ENCODE data around the gene GPRIN1. TPM values are rescaled to one million over a fixed set of nuclear protein-coding genes. Genes with fewer than 3 reads are reported as not detected.
A peak's percentile ranks its signal among the peaks of the same experiment; 100 is the strongest.

The GPRIN1 gene
- total RNA-seq, 1 donor from 2014 or later, result 3.2 TPM

DNA sequence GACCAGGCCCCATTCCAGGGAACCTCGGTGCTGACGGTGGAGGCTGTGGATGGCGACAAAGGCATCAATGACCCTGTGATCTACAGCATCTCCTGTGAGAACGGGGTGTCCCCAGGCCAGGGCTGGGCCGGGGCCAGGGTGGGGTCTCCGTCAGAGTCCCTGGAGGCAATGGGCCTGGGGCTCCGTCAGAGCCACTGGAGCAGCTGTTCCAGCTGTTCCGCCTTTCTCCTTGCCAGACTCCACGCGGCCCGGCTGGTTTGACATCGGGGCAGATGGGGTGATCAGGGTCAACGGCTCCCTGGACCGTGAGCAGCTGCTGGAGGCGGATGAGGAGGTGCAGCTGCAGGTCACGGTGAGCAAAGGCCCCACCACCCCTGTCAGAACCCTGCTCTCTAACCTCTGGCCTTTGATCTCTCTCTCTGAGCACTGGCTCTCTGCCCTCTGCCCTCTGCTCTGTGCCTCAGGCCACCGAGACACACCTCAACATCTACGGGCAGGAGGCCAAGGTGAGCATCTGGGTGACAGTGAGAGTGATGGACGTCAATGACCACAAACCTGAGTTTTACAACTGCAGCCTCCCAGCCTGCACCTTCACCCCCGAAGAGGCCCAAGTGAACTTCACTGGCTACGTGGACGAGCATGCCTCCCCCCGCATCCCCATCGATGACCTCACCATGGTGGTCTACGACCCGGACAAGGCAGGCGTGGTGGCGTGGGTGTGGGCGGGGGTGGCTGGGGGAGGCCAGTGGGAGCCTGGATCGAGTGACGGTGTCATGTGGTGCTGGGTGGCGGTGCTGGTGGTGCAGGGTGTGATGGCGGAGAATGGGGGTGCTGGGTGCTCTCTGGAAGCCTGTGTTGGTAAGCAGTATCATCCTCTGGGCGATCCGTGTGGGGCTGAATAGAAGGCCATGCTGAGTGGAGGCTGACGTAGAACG is 34.2 kb downstream of the GPRIN1 start:
- H3K36me3 Mint-ChIP-seq (ENCODE audit: low read depth), result no peaks in the 10 kb centered on the region
- H3K27ac Mint-ChIP-seq, result no peak overlapping the region
- CTCF ChIA-PET, result interaction anchor here (1.1 to 1.2 kb wide), 2 partner anchors 7 to 55 kb away, joined by 3 to 4 read pairs; partner anchors contain the start of genes EIF4E1B and SNCB
- intact Hi-C loops (cut with micrococcal nuclease), result loop anchor here (2.0 to 5.0 kb wide), 3 partner anchors 21 to 848 kb away; no protein-coding TSS in a partner anchor
- DNase-seq, result no peak
- no peak overlapping the region for H3K4me3 Mint-ChIP-seq
- peaks cover 13% of the 10 kb centered on the region for H3K4me1 Mint-ChIP-seq
- H3K27me3 Mint-ChIP-seq, result peaks cover 8% of the 10 kb centered on the region
- H3K9me3 Mint-ChIP-seq, result no peaks in the 10 kb centered on the region
- ATAC-seq (ENCODE audit: low read depth), result no peak
- POLR2A ChIA-PET, result no interaction called here
- TF ChIP-seq CTCF (IDR thresholded peaks at IDR 0.05), result no peak

- peaks cover 8% of the 10 kb centered on the region for H3K27me3 Mint-ChIP-seq
- no peaks in the 10 kb centered on the region for H3K36me3 Mint-ChIP-seq (ENCODE audit: low read depth)
- ATAC-seq (ENCODE audit: low read depth) (no peak), DNase-seq (no peak)
- no peak for TF ChIP-seq CTCF (IDR thresholded peaks at IDR 0.05)
- no peak overlapping the region for H3K27ac Mint-ChIP-seq
- intact Hi-C loops (cut with micrococcal nuclease), result loop anchor here (2.0 to 5.0 kb wide), 3 partner anchors 22 to 848 kb away; no protein-coding TSS in a partner anchor
- ChIA-PET POLR2A (no interaction called here), CTCF (interaction anchor here (1.1 to 1.2 kb wide), 3 partner anchors 8 to 523 kb away, joined by 3 to 4 read pairs (median 3); partner anchors contain the start of genes EIF4E1B and SNCB)
- H3K4me1 Mint-ChIP-seq, result peaks cover 13% of the 10 kb centered on the region
- no peak overlapping the region for H3K4me3 Mint-ChIP-seq
- no peaks in the 10 kb centered on the region for H3K9me3 Mint-ChIP-seq
These were observed 34.9 kb downstream of the GPRIN1 start for GRCh38 chr5:176575066-176575465.

- Mint-ChIP-seq H3K4me3 (no peak overlapping the region), H3K27me3 (peaks cover 8% of the 10 kb centered on the region), H3K4me1 (peaks cover 13% of the 10 kb centered on the region), H3K36me3 (ENCODE audit: low read depth) (no peaks in the 10 kb centered on the region), H3K27ac (no peak overlapping the region), H3K9me3 (no peaks in the 10 kb centered on the region)
- ChIA-PET CTCF (interaction anchor here (0.8 to 1.9 kb wide), 7 partner anchors 9 to 524 kb away, joined by 3 to 12 read pairs (median 4); partner anchors contain the start of genes CLTB, EIF4E1B and SNCB), POLR2A (no interaction called here)
- DNase-seq (no peak), ATAC-seq (ENCODE audit: low read depth) (no peak)
- intact Hi-C loops (cut with micrococcal nuclease), result loop anchor here (1.0 to 2.0 kb wide), 8 partner anchors 23 to 538 kb away; partner anchors contain the start of genes CLTB and TSPAN17
- TF ChIP-seq CTCF (IDR thresholded peaks at IDR 0.05), result no peak
These were observed 35.7 kb downstream of the GPRIN1 start for GRCh38 chr5:176574297-176574591.

DNA sequence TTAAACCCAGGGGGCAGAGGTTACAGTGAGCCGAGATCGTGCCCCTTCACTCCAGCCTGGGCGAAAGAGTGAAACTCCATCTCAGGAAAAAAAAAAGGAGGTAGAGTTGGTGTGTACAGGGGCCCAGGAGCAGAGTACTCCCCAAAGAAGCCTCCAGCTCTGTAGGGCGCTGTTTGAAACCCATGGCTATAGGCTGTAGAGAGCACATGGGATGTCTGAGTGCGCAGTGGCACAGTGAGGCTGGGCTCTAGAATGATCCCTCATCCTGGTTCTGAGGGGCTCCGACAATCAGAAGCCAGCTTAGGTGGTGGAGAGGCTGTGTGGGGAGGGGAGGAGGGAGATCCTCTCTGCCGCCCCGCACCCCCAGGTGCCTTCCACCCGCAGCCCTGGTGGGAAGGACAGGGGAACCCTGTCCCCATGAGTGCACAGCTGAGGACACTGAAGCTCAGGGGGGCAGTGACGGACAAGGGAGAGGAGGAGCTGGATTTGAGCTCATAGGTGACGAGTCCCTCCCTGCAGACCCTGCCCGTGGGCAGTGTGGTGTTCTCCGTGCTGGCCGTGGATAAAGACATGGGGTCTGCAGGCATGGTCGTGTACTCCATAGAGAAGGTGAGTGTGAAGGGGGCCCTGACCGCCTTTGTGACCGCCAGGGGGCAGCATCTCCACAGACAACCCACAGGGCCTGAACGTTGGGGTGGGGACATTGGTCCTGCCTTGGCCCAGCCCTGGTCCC is 36.2 kb downstream of the GPRIN1 start:
- Mint-ChIP-seq H3K4me1 (peaks cover 13% of the 10 kb centered on the region), H3K36me3 (ENCODE audit: low read depth) (no peaks in the 10 kb centered on the region), H3K27ac (no peak overlapping the region), H3K27me3 (peaks cover 8% of the 10 kb centered on the region), H3K4me3 (no peak overlapping the region), H3K9me3 (no peaks in the 10 kb centered on the region)
- TF ChIP-seq CTCF (IDR thresholded peaks at IDR 0.05), result peak; percentile 34
- intact Hi-C loops (cut with micrococcal nuclease), result loop anchor here (1.0 to 2.0 kb wide), 8 partner anchors 23 to 539 kb away; partner anchors contain the start of genes CLTB and TSPAN17
- DNase-seq (peak; percentile 75), ATAC-seq (ENCODE audit: low read depth) (peak; percentile 86)
- ChIA-PET CTCF (interaction anchor here (0.7 to 1.9 kb wide), 10 partner anchors 8 to 525 kb away, joined by 3 to 12 read pairs (median 3); partner anchors contain the start of genes CLTB and HK3), POLR2A (no interaction called here)
